Fibroblast of peridontal ligament (primary cell): ENCODE data around the gene ST6GALNAC2.
"Not testable (repeated sequence)": the region's sequence is repeated elsewhere in the genome, so short reads cannot be mapped to it uniquely, and the experiment has no call there.

Experiments used
- DNase-seq: peaks from one replicate; pipeline ENCODE4 v3.0.0-alpha.2; 2010; ENCODE audit errors: extremely low read depth

ST6GALNAC2 gene

GRCh38 chr17:76528528-76529223 lies 57.0 kb downstream of the ST6GALNAC2 start:
- DNase-seq, result peak; percentile 46

- DNase-seq, result no peak
Measured at GRCh38 chr17:76528156-76528527, 57.5 kb downstream of the ST6GALNAC2 start.

GRCh38 chr17:76527430-76528111 lies 58.1 kb downstream of the ST6GALNAC2 start:
- peak; percentile 59 for DNase-seq

GRCh38 chr17:76527016-76527415 lies 58.6 kb downstream of the ST6GALNAC2 start:
- DNase-seq, result not testable (repeated sequence)

GRCh38 chr17:76525513-76525833 lies 60.2 kb downstream of the ST6GALNAC2 start:
- not testable (repeated sequence) for DNase-seq

- peak; percentile 54 for DNase-seq
Measured at GRCh38 chr17:76524598-76525512, 60.8 kb downstream of the ST6GALNAC2 start.

- DNase-seq, result peak; percentile 44
Measured at GRCh38 chr17:76523084-76524037, 62.3 kb downstream of the ST6GALNAC2 start.

GRCh38 chr17:76521683-76522082 lies 64.0 kb downstream of the ST6GALNAC2 start:
- DNase-seq, result not testable (repeated sequence)

GRCh38 chr17:76521262-76521661 lies 64.4 kb downstream of the ST6GALNAC2 start:
- no peak for DNase-seq

- no peak for DNase-seq
Measured at GRCh38 chr17:76519048-76519966, 66.4 kb downstream of the ST6GALNAC2 start.

GRCh38 chr17:76517638-76518038 lies 68.0 kb downstream of the ST6GALNAC2 start:
- DNase-seq, result no peak
